ENCODE measurements around the gene CETP.

GRCh38 chr16:56999409-57000270, 37.9 kb downstream of the CETP start:
- TF ChIP-seq POLR2A (IDR thresholded peaks at IDR 0.05; ENCODE audit: low read depth, low read length) = no peak; the same call in 1 of the 2 replicates
- no peak for TF ChIP-seq POLR2AphosphoS5 (IDR thresholded peaks at IDR 0.05; ENCODE audit: low read depth, low read length)

Measured in GM12892 (cell line).